K562 (cell line): ENCODE results near the gene RING1. TPM values are rescaled to one million over a fixed set of nuclear protein-coding genes. Genes with fewer than 3 reads are reported as not detected.

Source experiments
- CHAMP1 ChIP-seq: fragments of 450-650 bp; IDR thresholded peaks from 2 replicates; pipeline ENCODE4 v1.6.1; 2016; ENCODE audit warnings: mild to moderate bottlenecking
- CREM ChIP-seq: IDR thresholded peaks from 2 replicates; pipeline ENCODE4 v1.6.1; 2014; ENCODE audit warnings: antibody characterized with exemption, low read depth
- CTBP1 ChIP-seq: fragments of 450-650 bp; IDR thresholded peaks from 2 replicates; pipeline ENCODE4 v1.6.1; 2016; ENCODE audit warnings: borderline replicate concordance
- FIP1L1 ChIP-seq: fragments of 200-400 bp; formaldehyde crosslinking; IDR thresholded peaks from 2 replicates; pipeline ENCODE4 v1.6.1; 2018; ENCODE audit warnings: mild to moderate bottlenecking, low read depth, low read length; ENCODE audit not compliant: poor library complexity, severe bottlenecking
- FOXP1 ChIP-seq: sonication (generic); formaldehyde crosslinking; IDR thresholded peaks from 2 replicates; pipeline ENCODE4 v1.8.0; 2022; ENCODE audit warnings: mild to moderate bottlenecking, missing genetic modification reagents
- MBD2 ChIP-seq: sonication (generic); IDR thresholded peaks from 2 replicates; pipeline ENCODE4 v1.6.1; 2016; ENCODE audit warnings: low read depth, borderline replicate concordance
- MLX ChIP-seq, 2 experiments: fragments of 450-650 bp in 1 of 2; sonication (generic) in 1 of 2; formaldehyde crosslinking; conservative IDR thresholded peaks; 2 replicates each; pipeline versions ENCODE4 v1.4.0 to v1.8.1; 2020 to 2022; ENCODE audit warnings: mild to moderate bottlenecking in 1 of 2, missing genetic modification reagents in 1 of 2
- MTF1 ChIP-seq: fragments of 250-450 bp; sonication (Bioruptor Pico); IDR thresholded peaks from 2 replicates; pipeline ENCODE4 v1.9.0; 2021; ENCODE audit warnings: moderate library complexity, mild to moderate bottlenecking, inconsistent platforms, borderline replicate concordance
- NFIC ChIP-seq: fragments of 450-650 bp; IDR thresholded peaks from 2 replicates; pipeline ENCODE4 v1.6.1; 2017; ENCODE audit warnings: mild to moderate bottlenecking, inconsistent platforms
- POLR2A ChIP-seq: fragments of 450-650 bp; conservative IDR thresholded peaks from 2 replicates; pipeline ENCODE4 v1.6.1; 2016
- SAFB ChIP-seq: fragments of 200-400 bp; formaldehyde crosslinking; IDR thresholded peaks from 2 replicates; pipeline ENCODE4 v1.6.1; 2017; ENCODE audit warnings: low read depth, low read length, borderline replicate concordance
- SIRT6 ChIP-seq: IDR thresholded peaks from one replicate; pipeline ENCODE4 v1.6.1; 2012; ENCODE audit warnings: low read depth, mild to moderate bottlenecking, control low read depth, inconsistent platforms, low read length, moderate library complexity
- YBX1 ChIP-seq: fragments of 450-650 bp; IDR thresholded peaks from 2 replicates; pipeline ENCODE4 v1.7.1; 2016; ENCODE audit warnings: mild to moderate bottlenecking
- YY1 ChIP-seq, 3 experiments: IDR thresholded peaks; 2 replicates each; pipeline ENCODE4 v1.6.1; 2011; ENCODE audit warnings: low read length in 2 of 3, mild to moderate bottlenecking in 2 of 3, moderate library complexity in 2 of 3, borderline replicate concordance in 1 of 3, control low read depth in 1 of 3, low read depth in 1 of 3; ENCODE audit not compliant: insufficient read depth in 3 of 3, insufficient replicate concordance in 2 of 3, control insufficient read depth in 1 of 3, insufficient read length in 1 of 3; ENCODE audit errors: extremely low read depth in 1 of 3
- ZBTB17 ChIP-seq: fragments of 450-650 bp; formaldehyde crosslinking; IDR thresholded peaks from 2 replicates; pipeline ENCODE4 v1.4.0; 2020; ENCODE audit warnings: mild to moderate bottlenecking
- ZC3H4 ChIP-seq: sonication (generic); formaldehyde crosslinking; IDR thresholded peaks from 2 replicates; pipeline ENCODE4 v1.9.0; 2021; ENCODE audit warnings: missing genetic modification reagents, borderline replicate concordance
- ZKSCAN8 ChIP-seq: fragments of 200-800 bp; sonication (Bioruptor generic); IDR thresholded peaks from 2 replicates; pipeline ENCODE4 v1.6.1; 2016; ENCODE audit warnings: missing genetic modification characterization, missing compliant biosample characterization
- ZNF184 ChIP-seq: sonication (generic); formaldehyde crosslinking; IDR thresholded peaks from 2 replicates; pipeline ENCODE4 v1.5.0; 2020; ENCODE audit warnings: missing genetic modification reagents
- ZNF24 ChIP-seq: fragments of 450-650 bp; IDR thresholded peaks from 2 replicates; pipeline ENCODE4 v1.6.1; 2016
- ZNF253 ChIP-seq: fragments of 250-450 bp; sonication (Bioruptor Pico); conservative IDR thresholded peaks from 2 replicates; pipeline ENCODE4 v1.6.1; 2021; ENCODE audit warnings: mild to moderate bottlenecking
- ZNF280A ChIP-seq: fragments of 450-650 bp; IDR thresholded peaks from 2 replicates; pipeline ENCODE4 v1.6.1; 2018; ENCODE audit warnings: mild to moderate bottlenecking, low read depth; ENCODE audit not compliant: partially characterized antibody
- polyA plus RNA-seq, 8 experiments: library from polyadenylated mRNA; depleted of rRNA in 4 of 8; stranded (reverse) in 5 of 8; unstranded in 3 of 8; fragments of >200 nt; fragmentation: Nextera tagmentation in 2 of 8; fragmentation: Illumina TruSeq in 1 of 8; extraction: Ambion mirVana in 2 of 8; extraction: Trizol in 1 of 8; gene quantifications; 2 replicates each; pipeline versions ENCODE4 v1.2.1 to v1.2.3, GENCODE V29; 2011 to 2014; ENCODE audit warnings: inconsistent platforms in 1 of 8, missing spikeins in 1 of 8
- total RNA-seq, 7 experiments: library from RNA; depleted of rRNA in 6 of 7; stranded (reverse); fragments of >200 nt in 6 of 7; fragmentation: Illumina TruSeq in 2 of 7; extraction: Trizol in 2 of 7; gene quantifications; 2 replicates each; pipeline versions ENCODE4 v1.2.1 to v1.2.3, GENCODE V29; 2011 to 2021; ENCODE audit warnings: low replicate concordance in 1 of 7

The RING1 gene
- total and polyA plus RNA-seq, 9 of the 15 experiments (the other 6 are each of a cell fraction or from before 2014, with no cell fraction given), result 4.2 to 59.1 (median 36.9) TPM

- peak; percentile 68; the same call in 1 of the 2 replicates for TF ChIP-seq CTBP1
- no peak for TF ChIP-seq ZC3H4 (CRISPR knock-in tag)
- TF ChIP-seq YY1 (IDR thresholded peaks at IDR 0.05; ENCODE audit: borderline replicate concordance in 1 of 3, control insufficient read depth in 1 of 3, extremely low read depth in 1 of 3, insufficient read depth in 3 of 3, insufficient read length in 1 of 3, insufficient replicate concordance in 2 of 3, low read depth in 1 of 3, low read length in 2 of 3), result peak in 2 of 3 experiments; percentile 10 to 53
- 0 out of 2 replicates have a peak, but pooled peaks have one; percentile 32 for TF ChIP-seq POLR2A
- peak; percentile 47 for TF ChIP-seq NFIC
- TF ChIP-seq MBD2, result peak; percentile 14; the same call in 1 of the 2 replicates
- peak; percentile 60; the same call in 1 of the 2 replicates for TF ChIP-seq SAFB
- TF ChIP-seq ZKSCAN8 (CRISPR knock-in tag), result no peak
- TF ChIP-seq ZNF24, result no peak
- no peak for TF ChIP-seq MTF1
- no peak for TF ChIP-seq YBX1
- no peak for TF ChIP-seq CHAMP1
- TF ChIP-seq ZNF280A, result no peak
- TF ChIP-seq ZNF184, result no peak
- TF ChIP-seq FOXP1, result no peak
- TF ChIP-seq MLX (CRISPR knock-in tag; conservative IDR thresholded peaks at IDR 0.05), result no peak
- no peak for TF ChIP-seq SIRT6
- peak; percentile 39; the same call in 1 of the 2 replicates for TF ChIP-seq CREM
- no peak for TF ChIP-seq ZNF253 (CRISPR knock-in tag)
- TF ChIP-seq FIP1L1, result peak; percentile 56
- TF ChIP-seq ZBTB17 (CRISPR knock-in tag), result no peak
These were observed 46.7 kb upstream of the RING1 start (continued) for GRCh38 chr6:33161354-33162331.
